Body of pancreas (tissue), 4 donors: ENCODE measurements around the gene MACO1. TPM values are rescaled to one million over a fixed set of nuclear protein-coding genes. Genes with fewer than 3 reads are reported as not detected.

ENCODE experiments used
- ATAC-seq: fragments of 150-250 bp; one replicate; pipeline ENCODE4 v1.9.1; 2016
- DNase-seq, 4 donors: peaks; one replicate each; pipeline ENCODE4 v3.0.0-alpha.2; 2019
- H3K27ac ChIP-seq, 4 donors: fragments of 200-600 bp; sonication (generic); 1 replicate in 3 of 4; 2 replicates in 1 of 4; pipeline versions ENCODE4 v1.5.1 to v1.6.1; 2016 to 2019; ENCODE audit warnings: mild to moderate bottlenecking in 1 of 4, mixed read lengths in 1 of 4, moderate library complexity in 1 of 4
- H3K27me3 ChIP-seq, 2 donors: fragments of 200-600 bp; sonication (generic); one replicate each; pipeline ENCODE4 v1.6.0; 2016; ENCODE audit warnings: mild to moderate bottlenecking in 1 of 2
- H3K36me3 ChIP-seq, 2 donors: fragments of 200-600 bp; sonication (generic); replicated peaks in 1 of 2; 2 replicates each; pipeline ENCODE4 v1.5.1; 2016; ENCODE audit warnings: low read depth in 2 of 2; ENCODE audit not compliant: insufficient read depth in 1 of 2
- H3K4me1 ChIP-seq: fragments of 200-600 bp; sonication (generic); one replicate; pipeline ENCODE4 v1.6.0; 2016
- H3K4me3 ChIP-seq, 2 donors: fragments of 200-600 bp; sonication (generic); 1 replicate in 1 of 2; 2 replicates in 1 of 2; pipeline ENCODE4 v1.5.1; 2016 to 2019
- H3K9me3 ChIP-seq, 3 donors: fragments of 200-600 bp; sonication (generic); 1 replicate in 2 of 3; 2 replicates in 1 of 3; pipeline ENCODE4 v1.5.1; 2016
- POLR2A ChIP-seq, 3 donors: fragments of 450-650 bp; IDR thresholded peaks; one replicate each; pipeline ENCODE4 v1.6.1; 2016; ENCODE audit warnings: antibody characterized with exemption in 3 of 3, mild to moderate bottlenecking in 2 of 3
- WGBS, 2 donors: methylation state at CpG; one replicate each; pipeline ENCODE4 v1.1.5; 2017; 5-methylcytosine and 5-hydroxymethylcytosine counted together
- intact Hi-C: fragments of 100-400 bp; cut with DNase I; formaldehyde crosslinking; loops from one replicate; pipeline ENCODE4 v1.15.1; 2023
- total RNA-seq, 2 donors: library from RNA; depleted of rRNA; stranded (reverse); fragments of >200 nt; gene quantifications; one replicate each; pipeline ENCODE4 v1.1.0, GENCODE V29; 2016
- TF ChIP-seq, protein P1 (sequence below), 7 experiments: fragments of 450-650 bp in 4 of 7; fragments of 200-600 bp in 3 of 7; sonication (generic) in 3 of 7; IDR thresholded peaks; one replicate each; pipeline ENCODE4 v1.5.1; 2016 to 2019; ENCODE audit warnings: antibody characterized with exemption in 7 of 7

MACO1 gene
- total RNA-seq, 2 donors from 2014 or later = 21.3 to 23.4 TPM

DNA sequence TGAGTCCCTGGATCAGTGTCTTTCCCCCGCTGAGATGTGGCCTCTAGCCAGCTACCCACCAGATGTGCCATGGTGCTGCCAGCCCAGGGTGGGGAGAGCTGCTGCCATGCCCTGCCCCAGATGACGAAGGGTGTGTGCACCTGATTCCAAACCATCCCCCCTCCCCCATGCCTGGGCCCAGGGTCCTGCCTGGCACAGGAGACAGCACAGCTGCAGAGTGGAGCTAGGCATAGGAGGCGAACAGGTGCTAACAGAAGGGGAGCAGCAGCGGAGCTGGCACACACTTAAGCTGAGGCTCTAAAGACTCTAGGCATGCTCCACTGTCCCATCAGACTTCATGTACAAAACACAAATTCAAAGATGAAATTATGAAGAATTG lies 103.7 kb downstream of the MACO1 start:
- Histone ChIP-seq H3K4me1 (no peaks in the 10 kb centered on the region), H3K36me3 (no peaks in the 10 kb centered on the region), H3K27me3 (no peaks in the 10 kb centered on the region), H3K4me3 (no peak overlapping the region), H3K27ac (no peak overlapping the region), H3K9me3 (no peaks in the 10 kb centered on the region)
- intact Hi-C loops = no loop called here
- WGBS, 2 donors = 94 to 98% methylated on average over 2 to 4 of the region's 4 CpGs
- DNase-seq (no peak), ATAC-seq (no peak)
- TF ChIP-seq, protein P1, sequence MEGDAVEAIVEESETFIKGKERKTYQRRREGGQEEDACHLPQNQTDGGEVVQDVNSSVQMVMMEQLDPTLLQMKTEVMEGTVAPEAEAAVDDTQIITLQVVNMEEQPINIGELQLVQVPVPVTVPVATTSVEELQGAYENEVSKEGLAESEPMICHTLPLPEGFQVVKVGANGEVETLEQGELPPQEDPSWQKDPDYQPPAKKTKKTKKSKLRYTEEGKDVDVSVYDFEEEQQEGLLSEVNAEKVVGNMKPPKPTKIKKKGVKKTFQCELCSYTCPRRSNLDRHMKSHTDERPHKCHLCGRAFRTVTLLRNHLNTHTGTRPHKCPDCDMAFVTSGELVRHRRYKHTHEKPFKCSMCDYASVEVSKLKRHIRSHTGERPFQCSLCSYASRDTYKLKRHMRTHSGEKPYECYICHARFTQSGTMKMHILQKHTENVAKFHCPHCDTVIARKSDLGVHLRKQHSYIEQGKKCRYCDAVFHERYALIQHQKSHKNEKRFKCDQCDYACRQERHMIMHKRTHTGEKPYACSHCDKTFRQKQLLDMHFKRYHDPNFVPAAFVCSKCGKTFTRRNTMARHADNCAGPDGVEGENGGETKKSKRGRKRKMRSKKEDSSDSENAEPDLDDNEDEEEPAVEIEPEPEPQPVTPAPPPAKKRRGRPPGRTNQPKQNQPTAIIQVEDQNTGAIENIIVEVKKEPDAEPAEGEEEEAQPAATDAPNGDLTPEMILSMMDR (IDR thresholded peaks at IDR 0.05) = no peak
- TF ChIP-seq POLR2A (IDR thresholded peaks at IDR 0.05) = no peak

DNA sequence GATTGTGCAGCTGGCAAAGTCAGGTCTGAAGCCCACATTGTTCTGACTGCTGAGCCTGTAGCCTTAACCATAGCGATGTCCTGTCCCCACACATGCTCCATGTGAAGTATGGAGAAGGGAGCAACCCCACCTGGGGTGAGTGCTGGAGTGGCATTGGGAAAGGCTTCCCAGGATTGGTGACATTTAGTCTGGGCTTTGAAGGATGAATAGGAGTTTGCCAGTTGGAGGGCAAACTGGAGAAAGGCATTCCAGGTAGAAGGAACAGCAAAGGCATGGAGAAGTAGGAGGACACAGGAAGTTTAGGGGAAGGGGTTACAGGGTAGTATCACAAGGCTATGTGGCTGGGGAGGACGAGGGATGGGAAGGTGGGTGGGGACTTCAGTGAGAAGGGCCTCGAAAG lies 105.4 kb downstream of the MACO1 start:
- Histone ChIP-seq H3K27ac (no peak overlapping the region), H3K36me3 (no peaks in the 10 kb centered on the region), H3K9me3 (no peaks in the 10 kb centered on the region), H3K4me3 (no peak overlapping the region), H3K27me3 (no peaks in the 10 kb centered on the region), H3K4me1 (peaks cover 6% of the 10 kb centered on the region)
- WGBS, 2 donors = 83 to 84% methylated on average over 3 of the region's 3 CpGs
- ATAC-seq (no peak), DNase-seq (no peak)
- TF ChIP-seq, protein P1 (IDR thresholded peaks at IDR 0.05) = no peak
- TF ChIP-seq POLR2A (IDR thresholded peaks at IDR 0.05) = no peak
- intact Hi-C loops = no loop called here

- WGBS, 2 donors = 72 to 76% methylated on average over 7 of the region's 7 CpGs
- TF ChIP-seq POLR2A (IDR thresholded peaks at IDR 0.05) = no peak
- TF ChIP-seq, protein P1 (IDR thresholded peaks at IDR 0.05) = no peak
- Histone ChIP-seq H3K4me3 (no peak overlapping the region), H3K27ac (no peak overlapping the region), H3K9me3 (no peaks in the 10 kb centered on the region), H3K36me3 (no peaks in the 10 kb centered on the region), H3K4me1 (peaks cover 17% of the 10 kb centered on the region), H3K27me3 (no peaks in the 10 kb centered on the region)
- ATAC-seq = no peak
- no peak for DNase-seq
- intact Hi-C loops = no loop called here
These were observed 106.6 kb downstream of the MACO1 start for GRCh38 chr1:25537153-25537831.

DNA sequence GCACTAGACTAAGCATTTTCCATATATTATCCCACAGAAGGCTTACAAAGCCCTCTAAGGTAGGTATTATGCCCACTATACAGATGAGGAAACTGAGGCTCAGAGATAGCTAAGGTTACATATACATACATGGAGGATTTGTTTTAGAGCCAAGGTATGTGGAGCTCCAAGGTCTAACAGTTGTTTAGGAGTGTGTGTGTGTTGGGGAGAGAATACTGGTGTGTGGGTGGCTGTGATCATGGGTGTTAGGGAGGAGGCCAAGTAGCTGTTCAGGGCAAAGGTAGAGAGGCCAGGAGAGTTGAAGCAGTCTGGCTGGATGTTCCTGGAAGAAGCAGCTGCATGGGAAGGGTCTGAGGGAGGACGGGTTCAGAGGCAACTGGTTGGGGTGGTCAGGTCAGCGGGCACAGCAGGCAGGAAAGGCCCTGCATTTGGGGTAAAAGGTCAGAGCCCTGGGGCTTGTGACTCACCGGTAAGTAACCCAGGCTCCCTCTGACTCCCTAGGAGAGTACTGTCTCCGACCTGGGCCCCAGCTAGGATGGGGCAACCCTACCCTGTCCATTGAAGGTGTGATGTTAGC lies 107.6 kb downstream of the MACO1 start:
- Histone ChIP-seq H3K27me3 (no peaks in the 10 kb centered on the region), H3K36me3 (no peaks in the 10 kb centered on the region), H3K4me3 (no peak overlapping the region), H3K27ac (no peak overlapping the region), H3K9me3 (no peaks in the 10 kb centered on the region), H3K4me1 (peaks cover 21% of the 10 kb centered on the region)
- DNase-seq (no peak), ATAC-seq (no peak)
- WGBS, 2 donors = 84 to 100% methylated on average over 1 to 4 of the region's 4 CpGs
- intact Hi-C loops = no loop called here
- TF ChIP-seq, protein P1 (IDR thresholded peaks at IDR 0.05) = no peak
- no peak for TF ChIP-seq POLR2A (IDR thresholded peaks at IDR 0.05)
